PFSK-1 (cell line): ENCODE data around the gene CHCHD1.

Source experiments
- POLR2AphosphoS5 ChIP-seq: IDR thresholded peaks from 2 replicates; pipeline ENCODE4 v1.6.1; 2012; ENCODE audit warnings: low read depth, mild to moderate bottlenecking, control low read depth, low read length, moderate library complexity
- TAF1 ChIP-seq: IDR thresholded peaks from 2 replicates; pipeline ENCODE4 v1.6.1; 2012; ENCODE audit warnings: low read length, control low read depth, borderline replicate concordance; ENCODE audit not compliant: insufficient read depth

DNA sequence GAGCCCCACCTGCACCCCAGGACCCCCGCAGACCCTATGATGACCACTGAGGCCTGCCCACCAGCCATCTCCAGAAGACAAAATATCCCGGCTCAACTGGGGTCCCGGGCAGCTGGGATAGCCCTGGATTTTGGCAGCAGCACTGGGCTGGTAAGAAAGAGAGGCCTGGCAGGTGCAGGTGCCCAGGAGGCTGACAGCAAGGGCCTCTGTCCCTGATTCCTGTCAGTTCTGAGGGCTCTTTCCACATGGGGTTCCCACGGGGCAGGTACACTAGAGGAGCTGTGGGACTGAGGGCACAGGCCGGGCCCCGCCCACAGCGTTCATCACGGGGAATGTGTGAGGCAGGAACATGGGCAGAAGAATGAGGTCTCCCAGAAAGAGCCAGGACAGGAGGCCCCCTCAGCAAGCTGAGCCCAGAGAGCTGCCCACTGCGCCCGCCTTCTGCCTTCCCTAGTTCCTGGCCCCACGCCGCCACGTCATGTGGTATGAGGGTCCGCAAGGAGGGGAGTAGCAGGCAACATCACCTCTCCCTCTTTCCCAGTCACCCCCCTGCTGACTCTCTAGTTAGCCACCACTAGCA is 42.4 kb downstream of the CHCHD1 start:
- no peak for TF ChIP-seq TAF1
- TF ChIP-seq POLR2AphosphoS5, result no peak
